ENCODE measurements around the gene KDM3B.
"Not testable (repeated sequence)": the region's sequence is repeated elsewhere in the genome, so short reads cannot be mapped to it uniquely, and the experiment has no call there.

The KDM3B gene

GRCh38 chr5:138352071-138352721 is at the start of gene KDM3B:
Gene KDM3B, plus strand, starts transcription at chr5:138352685. Its CDS starts 111 bp downstream, at chr5:138352796.
- DNase-seq, result peak; percentile 84 to 97 (median 91)

- DNase-seq, result no peak
These were observed 49.1 kb upstream of the KDM3B start for GRCh38 chr5:138303372-138303771.

- DNase-seq, result peak in 1 of 6 experiments; percentile 1
These were observed 46.7 kb upstream of the KDM3B start for GRCh38 chr5:138305797-138306196.

GRCh38 chr5:138315751-138316278 is 36.7 kb upstream of the KDM3B start:
- no peak for DNase-seq

- no peak for DNase-seq
These were observed 36.1 kb upstream of the KDM3B start for GRCh38 chr5:138316355-138316754.

GRCh38 chr5:138318211-138318610 is 34.3 kb upstream of the KDM3B start:
- DNase-seq, result not testable (repeated sequence)

- DNase-seq, result no peak
These were observed 21.6 kb upstream of the KDM3B start for GRCh38 chr5:138330813-138331448.

- peak; percentile 91 to 98 (median 95) for DNase-seq
These were observed 20.8 kb upstream of the KDM3B start, which contains the start of gene CDC25C for GRCh38 chr5:138331449-138332368. Gene CDC25C, minus strand, starts transcription at chr5:138331804. Its CDS starts 624 bp downstream, at chr5:138331180.

GRCh38 chr5:138334867-138335447 is 17.5 kb upstream of the KDM3B start:
- no peak for DNase-seq

GRCh38 chr5:138336952-138337684 is 15.4 kb upstream of the KDM3B start:
- peak in 3 of 6 experiments; percentile 73 to 82 (median 81) for DNase-seq

GRCh38 chr5:138337685-138338410 is 14.6 kb upstream of the KDM3B start, which contains the start of gene FAM53C:
Gene FAM53C, plus strand, starts transcription at chr5:138338266. Its CDS starts 3,070 bp downstream, at chr5:138341336.
- peak; percentile 84 to 100 (median 94) for DNase-seq

GRCh38 chr5:138338411-138339090 is 13.9 kb upstream of the KDM3B start:
- DNase-seq, result peak in 2 of 6 experiments; percentile 13 to 29

- peak in 1 of 6 experiments; percentile 19 for DNase-seq
These were observed 13.4 kb upstream of the KDM3B start for GRCh38 chr5:138339091-138339456.

GRCh38 chr5:138339464-138339863 is 13.0 kb upstream of the KDM3B start:
- peak in 1 of 6 experiments; percentile 3 for DNase-seq

GRCh38 chr5:138340008-138340407 is 12.5 kb upstream of the KDM3B start:
- no peak for DNase-seq

GRCh38 chr5:138344887-138345622 is 7.4 kb upstream of the KDM3B start:
- DNase-seq, result no peak

GRCh38 chr5:138346889-138347288 is 5.6 kb upstream of the KDM3B start:
- DNase-seq, result no peak

GRCh38 chr5:138349852-138350562 is 2.5 kb upstream of the KDM3B start:
- no peak for DNase-seq

GRCh38 chr5:138350563-138350890 is 2.0 kb upstream of the KDM3B start:
- DNase-seq, result no peak

Data from stimulated activated naive CD4-positive, alpha-beta T cell (primary cell).